Smooth muscle cell (in vitro differentiated cells): ENCODE measurements around the gene METTL13. TPM values are rescaled to one million over a fixed set of nuclear protein-coding genes. Genes with fewer than 3 reads are reported as not detected.

Source experiments
- DNase-seq: peaks from one replicate; lab custom pipeline; 2025; ENCODE audit not compliant: unreplicated experiment; lab: John Stamatoyannopoulos, UW
- H2AFZ ChIP-seq: fragments of 200-600 bp; sonication (generic); 2 replicates; pipeline ENCODE4 v1.6.0; 2016; ENCODE audit warnings: antibody characterized with exemption, low read depth, mild to moderate bottlenecking
- H3F3A ChIP-seq: fragments of 200-600 bp; sonication (generic); 2 replicates; pipeline ENCODE4 v1.6.0; 2017; ENCODE audit warnings: antibody characterized with exemption, low read depth
- H3K27ac ChIP-seq: fragments of 200-600 bp; sonication (generic); 2 replicates; pipeline ENCODE4 v1.5.1; 2016; ENCODE audit warnings: low read depth, mild to moderate bottlenecking
- H3K27me3 ChIP-seq: fragments of 200-600 bp; sonication (generic); 2 replicates; pipeline ENCODE4 v1.6.1; 2016; ENCODE audit warnings: low read depth, mild to moderate bottlenecking
- H3K36me3 ChIP-seq: fragments of 200-600 bp; sonication (generic); 2 replicates; pipeline ENCODE4 v1.5.1; 2016; ENCODE audit warnings: low read depth
- H3K4me1 ChIP-seq: fragments of 200-600 bp; sonication (generic); 2 replicates; pipeline ENCODE4 v1.5.1; 2016; ENCODE audit warnings: low read depth
- H3K4me2 ChIP-seq: fragments of 200-600 bp; sonication (generic); 2 replicates; pipeline ENCODE4 v1.6.0; 2016; ENCODE audit warnings: mild to moderate bottlenecking
- H3K4me3 ChIP-seq: fragments of 200-600 bp; sonication (generic); 2 replicates; pipeline ENCODE4 v1.5.1; 2016; ENCODE audit warnings: mild to moderate bottlenecking
- H3K79me2 ChIP-seq: fragments of 200-600 bp; sonication (generic); 2 replicates; pipeline ENCODE4 v1.6.0; 2016; ENCODE audit warnings: low read depth, mild to moderate bottlenecking
- H3K9ac ChIP-seq: fragments of 200-600 bp; sonication (generic); 2 replicates; pipeline ENCODE4 v1.6.0; 2016; ENCODE audit warnings: low read depth
- H3K9me3 ChIP-seq: fragments of 200-600 bp; sonication (generic); replicated peaks from 2 replicates; pipeline ENCODE4 v1.5.1; 2016; ENCODE audit warnings: low read depth
- H4K20me1 ChIP-seq: fragments of 200-600 bp; sonication (generic); 2 replicates; pipeline ENCODE4 v1.6.0; 2016; ENCODE audit warnings: low read depth
- CTCF ChIP-seq: fragments of 200-600 bp; sonication (generic); IDR thresholded peaks from 2 replicates; pipeline ENCODE4 v1.5.1; 2017; ENCODE audit warnings: borderline replicate concordance, mild to moderate bottlenecking, antibody characterized with exemption; ENCODE audit not compliant: insufficient read depth, poor library complexity, severe bottlenecking
- WGBS: methylation state at CpG from one replicate; pipeline ENCODE4 v1.1.7; 2016; ENCODE audit warnings: low lambda C conversion rate; 5-methylcytosine and 5-hydroxymethylcytosine counted together
- polyA plus RNA-seq: library from polyadenylated mRNA; unstranded; fragments of >200 nt; fragmentation: Nextera tagmentation; extraction: Ambion mirVana; gene quantifications from 2 replicates; pipeline ENCODE4 v1.2.1, GENCODE V29; 2016
- total RNA-seq: library from RNA; depleted of rRNA; stranded (reverse); fragments of >200 nt; gene quantifications from 2 replicates; pipeline ENCODE4 v1.2.3, GENCODE V29; 2014

Gene METTL13
- total and polyA plus RNA-seq, 2 experiments from 2014 or later = 17.5 to 19.2 TPM

GRCh38 chr1:171754971-171755370 is 26.5 kb upstream of the METTL13 start:
- TF ChIP-seq CTCF = no peak
- Histone ChIP-seq H3K27ac (no peak overlapping the region), H4K20me1 (no peaks in the 10 kb centered on the region), H3K4me1 (no peaks in the 10 kb centered on the region), H3K36me3 (no peaks in the 10 kb centered on the region), H3K27me3 (no peaks in the 10 kb centered on the region), H3K9me3 (no peaks in the 10 kb centered on the region), H3K79me2 (no peaks in the 10 kb centered on the region), H3K9ac (no peak overlapping the region), H3K4me3 (no peak overlapping the region), H3K4me2 (no peak overlapping the region), H3F3A (no peaks in the 10 kb centered on the region), H2AFZ (no peak overlapping the region)
- WGBS = 100% methylated on average over 1 of the region's 1 CpG
- no peak for DNase-seq

GRCh38 chr1:171756856-171757255 is 24.6 kb upstream of the METTL13 start:
- no peak for TF ChIP-seq CTCF
- no peak overlapping the region for H2AFZ ChIP-seq
- H4K20me1 ChIP-seq = no peaks in the 10 kb centered on the region
- H3K4me2 ChIP-seq = no peak overlapping the region
- no peak overlapping the region for H3K4me3 ChIP-seq
- WGBS = 94% methylated on average over 4 of the region's 4 CpGs
- no peaks in the 10 kb centered on the region for H3K4me1 ChIP-seq
- H3K9me3 ChIP-seq = no peaks in the 10 kb centered on the region
- H3K27me3 ChIP-seq = no peaks in the 10 kb centered on the region
- no peak overlapping the region for H3K9ac ChIP-seq
- no peaks in the 10 kb centered on the region for H3K79me2 ChIP-seq
- no peak overlapping the region for H3K27ac ChIP-seq
- no peaks in the 10 kb centered on the region for H3K36me3 ChIP-seq
- DNase-seq = no peak
- H3F3A ChIP-seq = no peaks in the 10 kb centered on the region

GRCh38 chr1:171758011-171758410 is 23.4 kb upstream of the METTL13 start:
- H3K9me3 ChIP-seq = no peaks in the 10 kb centered on the region
- H3K4me2 ChIP-seq = no peak overlapping the region
- no peaks in the 10 kb centered on the region for H3K27me3 ChIP-seq
- no peaks in the 10 kb centered on the region for H3K79me2 ChIP-seq
- DNase-seq = no peak
- H3K36me3 ChIP-seq = no peaks in the 10 kb centered on the region
- no peaks in the 10 kb centered on the region for H4K20me1 ChIP-seq
- H3K4me1 ChIP-seq = no peaks in the 10 kb centered on the region
- no peaks in the 10 kb centered on the region for H3F3A ChIP-seq
- no peak overlapping the region for H3K27ac ChIP-seq
- no peak overlapping the region for H3K4me3 ChIP-seq
- TF ChIP-seq CTCF = no peak
- no peak overlapping the region for H3K9ac ChIP-seq
- H2AFZ ChIP-seq = no peak overlapping the region

- WGBS = 92% methylated on average over 6 of the region's 6 CpGs
- H3F3A ChIP-seq = no peaks in the 10 kb centered on the region
- H3K79me2 ChIP-seq = no peaks in the 10 kb centered on the region
- H3K4me3 ChIP-seq = no peak overlapping the region
- no peaks in the 10 kb centered on the region for H3K9me3 ChIP-seq
- no peak for TF ChIP-seq CTCF
- H3K4me1 ChIP-seq = no peaks in the 10 kb centered on the region
- DNase-seq = no peak
- no peaks in the 10 kb centered on the region for H3K27me3 ChIP-seq
- H3K4me2 ChIP-seq = no peak overlapping the region
- H3K27ac ChIP-seq = no peak overlapping the region
- no peaks in the 10 kb centered on the region for H3K36me3 ChIP-seq
- H2AFZ ChIP-seq = no peak overlapping the region
- no peaks in the 10 kb centered on the region for H4K20me1 ChIP-seq
- no peak overlapping the region for H3K9ac ChIP-seq
Measured at GRCh38 chr1:171762143-171762563, 19.3 kb upstream of the METTL13 start.
